ENCODE results near the gene ADSL. TPM values are rescaled to one million over a fixed set of nuclear protein-coding genes. Genes with fewer than 3 reads are reported as not detected.

ADSL gene
- total RNA-seq, 4 donors from 2014 or later: 49.0 to 69.4 (median 60.1) TPM

- 87 to 91% methylated on average over 2 of the region's 2 CpGs for WGBS, 2 donors
- Histone ChIP-seq H3K9me3 (no peaks in the 10 kb centered on the region), H3K27me3 (no peaks in the 10 kb centered on the region), H3K36me3 (no peaks in the 10 kb centered on the region), H3K4me1 (peaks cover 53 to 60% of the 10 kb centered on the region in 2 donors), H3K4me3 (replicated peaks in 1 of 3) (no peak overlapping the region), H3K27ac (peak overlapping the region in 1 of 3 donors; percentile 81)
- no peak for DNase-seq
- intact Hi-C loops (cut with DNase I): no loop called here
- TF ChIP-seq, protein P1, sequence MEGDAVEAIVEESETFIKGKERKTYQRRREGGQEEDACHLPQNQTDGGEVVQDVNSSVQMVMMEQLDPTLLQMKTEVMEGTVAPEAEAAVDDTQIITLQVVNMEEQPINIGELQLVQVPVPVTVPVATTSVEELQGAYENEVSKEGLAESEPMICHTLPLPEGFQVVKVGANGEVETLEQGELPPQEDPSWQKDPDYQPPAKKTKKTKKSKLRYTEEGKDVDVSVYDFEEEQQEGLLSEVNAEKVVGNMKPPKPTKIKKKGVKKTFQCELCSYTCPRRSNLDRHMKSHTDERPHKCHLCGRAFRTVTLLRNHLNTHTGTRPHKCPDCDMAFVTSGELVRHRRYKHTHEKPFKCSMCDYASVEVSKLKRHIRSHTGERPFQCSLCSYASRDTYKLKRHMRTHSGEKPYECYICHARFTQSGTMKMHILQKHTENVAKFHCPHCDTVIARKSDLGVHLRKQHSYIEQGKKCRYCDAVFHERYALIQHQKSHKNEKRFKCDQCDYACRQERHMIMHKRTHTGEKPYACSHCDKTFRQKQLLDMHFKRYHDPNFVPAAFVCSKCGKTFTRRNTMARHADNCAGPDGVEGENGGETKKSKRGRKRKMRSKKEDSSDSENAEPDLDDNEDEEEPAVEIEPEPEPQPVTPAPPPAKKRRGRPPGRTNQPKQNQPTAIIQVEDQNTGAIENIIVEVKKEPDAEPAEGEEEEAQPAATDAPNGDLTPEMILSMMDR (IDR thresholded peaks at IDR 0.05): no peak
- no peak for TF ChIP-seq POLR2A (IDR thresholded peaks at IDR 0.05)
Measured at GRCh38 chr22:40392618-40393017, 46.3 kb downstream of the ADSL start.

GRCh38 chr22:40394607-40395006 is 48.3 kb downstream of the ADSL start:
- no peaks in the 10 kb centered on the region for H3K36me3 ChIP-seq
- no peak overlapping the region for H3K4me3 ChIP-seq (replicated peaks in 1 of 3)
- intact Hi-C loops (cut with DNase I): no loop called here
- no peaks in the 10 kb centered on the region for H3K27me3 ChIP-seq
- H3K27ac ChIP-seq: peak overlapping the region in 2 of 3 donors; percentile 81 to 94
- peaks cover 52 to 57% of the 10 kb centered on the region in 2 donors for H3K4me1 ChIP-seq
- 78 to 79% methylated on average over 3 of the region's 3 CpGs for WGBS, 2 donors
- H3K9me3 ChIP-seq: no peaks in the 10 kb centered on the region
- no peak for DNase-seq
- TF ChIP-seq POLR2A (IDR thresholded peaks at IDR 0.05): no peak
- TF ChIP-seq, protein P1 (IDR thresholded peaks at IDR 0.05): no peak

- H3K9me3 ChIP-seq: no peaks in the 10 kb centered on the region
- peaks cover 0 to 1% of the 10 kb centered on the region in 2 donors for H3K36me3 ChIP-seq
- H3K4me1 ChIP-seq: peaks cover 52 to 57% of the 10 kb centered on the region in 2 donors
- WGBS, 2 donors: 94 to 97% methylated on average over 7 of the region's 7 CpGs
- no peaks in the 10 kb centered on the region for H3K27me3 ChIP-seq
- TF ChIP-seq, protein P1 (IDR thresholded peaks at IDR 0.05): no peak
- TF ChIP-seq POLR2A (IDR thresholded peaks at IDR 0.05): no peak
- no peak overlapping the region for H3K4me3 ChIP-seq (replicated peaks in 1 of 3)
- intact Hi-C loops (cut with DNase I): no loop called here
- peak overlapping the region; percentile 89 to 94 (median 94) for H3K27ac ChIP-seq
- no peak for DNase-seq
Measured at GRCh38 chr22:40395607-40396006, 49.3 kb downstream of the ADSL start.

DNA sequence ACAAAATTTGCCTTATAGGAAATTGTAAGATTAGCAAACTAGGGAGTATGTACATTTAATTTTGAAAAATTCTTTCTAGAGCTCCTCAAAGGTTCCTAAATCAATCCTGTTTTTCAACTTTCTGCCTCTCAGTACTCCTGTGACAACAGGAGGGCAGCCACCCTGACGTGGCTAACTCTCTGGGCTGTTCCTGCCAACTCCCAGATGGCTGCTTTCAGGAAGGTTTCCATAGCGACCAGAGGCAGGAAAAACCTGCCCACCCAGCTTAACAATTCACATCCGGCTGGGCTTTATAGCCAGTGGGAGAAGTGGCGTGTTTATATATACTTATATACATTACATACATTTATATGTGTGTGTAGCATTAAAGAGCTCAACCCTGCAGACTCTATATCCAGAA is 50.6 kb downstream of the ADSL start:
- Histone ChIP-seq H3K27me3 (no peaks in the 10 kb centered on the region), H3K27ac (peak overlapping the region; percentile 89 to 94 (median 94)), H3K4me3 (replicated peaks in 1 of 3) (no peak overlapping the region), H3K36me3 (peaks cover 3 to 12% of the 10 kb centered on the region in 2 donors), H3K4me1 (peaks cover 50 to 51% of the 10 kb centered on the region in 2 donors), H3K9me3 (no peaks in the 10 kb centered on the region)
- intact Hi-C loops (cut with DNase I): no loop called here
- peak; percentile 94 to 96 for DNase-seq
- 9 to 26% methylated on average over 4 of the region's 4 CpGs for WGBS, 2 donors
- TF ChIP-seq, protein P1 (IDR thresholded peaks at IDR 0.05): no peak
- peak in 1 of 2 donors; percentile 12 for TF ChIP-seq POLR2A (IDR thresholded peaks at IDR 0.05)

GRCh38 chr22:40397396-40397795 is 51.1 kb downstream of the ADSL start:
- Histone ChIP-seq H3K27me3 (no peaks in the 10 kb centered on the region), H3K9me3 (no peaks in the 10 kb centered on the region), H3K36me3 (peaks cover 8 to 16% of the 10 kb centered on the region in 2 donors), H3K4me1 (peaks cover 45 to 46% of the 10 kb centered on the region in 2 donors), H3K27ac (peak overlapping the region; percentile 89 to 94 (median 90)), H3K4me3 (replicated peaks in 1 of 3) (no peak overlapping the region)
- TF ChIP-seq, protein P1 (IDR thresholded peaks at IDR 0.05): no peak
- no peak for TF ChIP-seq POLR2A (IDR thresholded peaks at IDR 0.05)
- 62 to 78% methylated on average over 1 of the region's 1 CpG for WGBS, 2 donors
- intact Hi-C loops (cut with DNase I): no loop called here
- DNase-seq: no peak
